Esophagus squamous epithelium (tissue), 5 donors: Measurements from ENCODE around the gene CD244. TPM values are rescaled to one million over a fixed set of nuclear protein-coding genes. Genes with fewer than 3 reads are reported as not detected.

Experiments
- DNase-seq: peaks from one replicate; lab custom pipeline; 2025; lab: John Stamatoyannopoulos, UW
- H3K27ac ChIP-seq, 4 donors: fragments of 200-600 bp; sonication (generic); one replicate each; pipeline ENCODE4 v1.5.1; 2016 to 2019; ENCODE audit warnings: mild to moderate bottlenecking in 1 of 4
- H3K27me3 ChIP-seq, 4 donors: fragments of 200-600 bp; sonication (generic); 1 replicate in 3 of 4; 2 replicates in 1 of 4; pipeline versions ENCODE4 v1.5.1 to v1.6.0; 2017 to 2021; ENCODE audit warnings: antibody characterized with exemption in 1 of 4
- H3K36me3 ChIP-seq, 3 donors: fragments of 200-600 bp; sonication (generic); one replicate each; pipeline ENCODE4 v1.5.1; 2016 to 2019
- H3K4me1 ChIP-seq, 3 donors: fragments of 200-600 bp; sonication (generic); one replicate each; pipeline ENCODE4 v1.5.1; 2017 to 2019
- H3K4me3 ChIP-seq, 4 donors: fragments of 200-600 bp; sonication (generic); 1 replicate in 3 of 4; 2 replicates in 1 of 4; pipeline ENCODE4 v1.5.1; 2016 to 2019; ENCODE audit warnings: mild to moderate bottlenecking in 2 of 4, moderate library complexity in 1 of 4
- H3K9me3 ChIP-seq, 3 donors: fragments of 200-600 bp; sonication (generic); one replicate each; pipeline ENCODE4 v1.5.1; 2016 to 2019
- POLR2A ChIP-seq, 4 donors: fragments of 450-650 bp; IDR thresholded peaks; one replicate each; pipeline ENCODE4 v1.6.1; 2017; ENCODE audit warnings: antibody characterized with exemption in 4 of 4, mild to moderate bottlenecking in 4 of 4, moderate library complexity in 3 of 4
- WGBS, 2 donors: methylation state at CpG; one replicate each; pipeline ENCODE4 v1.1.5; 2018; 5-methylcytosine and 5-hydroxymethylcytosine counted together
- intact Hi-C: fragments of 100-400 bp; cut with DNase I; formaldehyde crosslinking; loops from one replicate; pipeline ENCODE4 v1.15.0; 2022
- total RNA-seq, 4 donors: library from RNA; depleted of rRNA; stranded (reverse); fragments of >200 nt; gene quantifications; one replicate each; pipeline ENCODE4 v1.1.0, GENCODE V29; 2016
- TF ChIP-seq, protein P1 (sequence below), 6 experiments: fragments of 450-650 bp in 4 of 6; fragments of 200-600 bp in 2 of 6; sonication (generic) in 2 of 6; IDR thresholded peaks; one replicate each; pipeline ENCODE4 v1.5.1; 2016 to 2019; ENCODE audit warnings: antibody characterized with exemption in 6 of 6, mild to moderate bottlenecking in 4 of 6, moderate library complexity in 4 of 6
- donor health status: DM: yes; HTN: yes; CAD: no.

Gene CD244
- total RNA-seq, 4 donors from 2014 or later: 0.18 to 1.7 (median 0.56) TPM

DNA sequence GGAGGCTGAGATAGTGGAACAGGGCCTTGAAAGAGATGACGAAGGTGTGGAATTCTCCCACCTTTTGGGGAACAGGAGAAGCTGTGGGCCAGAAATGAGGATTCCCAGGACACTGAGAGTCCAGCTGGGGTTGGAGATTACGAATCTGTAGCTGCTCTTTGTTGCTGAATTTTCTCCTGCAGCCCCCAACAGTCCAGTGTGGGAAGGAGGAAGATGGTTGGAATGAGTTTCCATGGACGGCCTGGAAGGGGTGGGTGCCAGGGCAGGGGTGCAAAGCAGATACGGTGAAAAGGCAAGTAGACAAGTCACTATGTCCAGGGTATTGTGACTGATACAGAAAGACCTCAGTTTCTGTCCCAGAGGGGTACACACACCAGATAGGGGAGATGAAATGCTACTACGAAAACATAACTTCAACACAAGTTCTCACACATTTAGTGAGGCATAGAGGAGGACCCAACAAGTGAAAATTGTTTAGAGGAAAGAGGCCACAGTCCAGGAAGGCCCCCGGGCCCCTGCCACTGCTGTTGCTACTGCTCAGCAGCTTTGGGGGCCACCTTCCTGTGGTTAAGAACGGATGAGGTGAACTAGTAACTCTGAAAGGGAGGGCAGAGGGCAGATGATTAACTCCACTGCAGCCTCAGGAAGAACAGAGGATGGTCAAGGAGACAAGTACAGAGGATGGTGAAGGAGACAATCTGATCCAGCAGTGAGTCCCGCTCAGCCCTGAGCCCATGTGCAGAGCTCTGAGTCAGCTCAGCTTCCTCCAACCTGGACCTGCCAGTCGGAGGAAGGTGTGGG lies 7.3 kb downstream of the CD244 start:
- intact Hi-C loops: no loop called here
- no peak for TF ChIP-seq POLR2A (IDR thresholded peaks at IDR 0.05)
- no peaks in the 10 kb centered on the region for H3K9me3 ChIP-seq
- H3K27ac ChIP-seq: no peak overlapping the region
- H3K4me1 ChIP-seq: no peaks in the 10 kb centered on the region
- no peak overlapping the region for H3K4me3 ChIP-seq
- WGBS, 2 donors: 52 to 55% methylated on average over 9 of the region's 9 CpGs
- no peaks in the 10 kb centered on the region for H3K27me3 ChIP-seq
- no peaks in the 10 kb centered on the region for H3K36me3 ChIP-seq
- no peak for DNase-seq

DNA sequence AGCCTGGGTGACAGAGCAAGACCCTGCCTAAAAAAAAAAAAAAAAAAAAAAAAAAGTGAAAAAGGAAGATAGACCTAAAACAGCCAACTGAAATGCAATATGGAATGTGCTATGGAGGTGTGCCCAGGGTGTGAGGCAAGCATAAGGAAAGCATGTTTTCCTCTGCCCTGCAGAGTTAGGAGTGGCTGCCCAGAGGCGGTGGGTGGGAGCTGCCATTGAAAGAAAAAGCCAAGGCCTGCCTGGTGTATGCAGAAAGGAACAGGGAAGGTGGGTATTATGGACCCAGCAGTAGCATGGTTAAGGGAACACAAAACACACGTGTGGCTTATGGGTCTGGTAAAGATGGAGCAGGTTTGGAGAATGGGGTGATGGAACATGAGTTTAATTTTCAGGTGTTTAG lies 8.9 kb downstream of the CD244 start:
- 39 to 67% methylated on average over 2 of the region's 2 CpGs for WGBS, 2 donors
- TF ChIP-seq, protein P1, sequence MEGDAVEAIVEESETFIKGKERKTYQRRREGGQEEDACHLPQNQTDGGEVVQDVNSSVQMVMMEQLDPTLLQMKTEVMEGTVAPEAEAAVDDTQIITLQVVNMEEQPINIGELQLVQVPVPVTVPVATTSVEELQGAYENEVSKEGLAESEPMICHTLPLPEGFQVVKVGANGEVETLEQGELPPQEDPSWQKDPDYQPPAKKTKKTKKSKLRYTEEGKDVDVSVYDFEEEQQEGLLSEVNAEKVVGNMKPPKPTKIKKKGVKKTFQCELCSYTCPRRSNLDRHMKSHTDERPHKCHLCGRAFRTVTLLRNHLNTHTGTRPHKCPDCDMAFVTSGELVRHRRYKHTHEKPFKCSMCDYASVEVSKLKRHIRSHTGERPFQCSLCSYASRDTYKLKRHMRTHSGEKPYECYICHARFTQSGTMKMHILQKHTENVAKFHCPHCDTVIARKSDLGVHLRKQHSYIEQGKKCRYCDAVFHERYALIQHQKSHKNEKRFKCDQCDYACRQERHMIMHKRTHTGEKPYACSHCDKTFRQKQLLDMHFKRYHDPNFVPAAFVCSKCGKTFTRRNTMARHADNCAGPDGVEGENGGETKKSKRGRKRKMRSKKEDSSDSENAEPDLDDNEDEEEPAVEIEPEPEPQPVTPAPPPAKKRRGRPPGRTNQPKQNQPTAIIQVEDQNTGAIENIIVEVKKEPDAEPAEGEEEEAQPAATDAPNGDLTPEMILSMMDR (IDR thresholded peaks at IDR 0.05): no peak
- no peak for TF ChIP-seq POLR2A (IDR thresholded peaks at IDR 0.05)
- Histone ChIP-seq H3K36me3 (no peaks in the 10 kb centered on the region), H3K27ac (no peak overlapping the region), H3K27me3 (no peaks in the 10 kb centered on the region), H3K4me1 (no peaks in the 10 kb centered on the region), H3K9me3 (no peaks in the 10 kb centered on the region), H3K4me3 (no peak overlapping the region)
- no peak for DNase-seq
- intact Hi-C loops: no loop called here

DNA sequence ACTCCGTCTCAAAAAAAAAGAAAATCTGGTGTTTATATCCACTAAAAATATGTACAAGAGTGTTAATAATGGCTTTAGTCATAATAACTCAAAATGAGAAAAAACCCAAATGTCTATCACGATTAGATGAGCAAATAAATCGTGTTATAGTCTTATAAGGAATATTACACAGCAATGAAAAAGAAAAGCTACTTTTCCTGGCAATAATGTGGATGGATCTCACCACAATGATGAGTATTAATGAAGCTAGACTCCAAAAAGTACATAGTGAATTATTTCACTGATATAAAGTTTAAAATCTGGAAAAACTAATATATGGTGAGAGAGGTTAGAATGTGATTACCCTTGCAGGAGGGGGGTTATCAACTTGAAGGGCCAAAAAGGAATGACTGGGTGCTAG lies 9.7 kb downstream of the CD244 start:
- intact Hi-C loops: no loop called here
- Histone ChIP-seq H3K36me3 (no peaks in the 10 kb centered on the region), H3K27ac (no peak overlapping the region), H3K4me3 (no peak overlapping the region), H3K27me3 (no peaks in the 10 kb centered on the region), H3K9me3 (no peaks in the 10 kb centered on the region), H3K4me1 (no peaks in the 10 kb centered on the region)
- no peak for DNase-seq
- 81 to 87% methylated on average over 3 of the region's 3 CpGs for WGBS, 2 donors
- no peak for TF ChIP-seq POLR2A (IDR thresholded peaks at IDR 0.05)
- TF ChIP-seq, protein P1 (IDR thresholded peaks at IDR 0.05): no peak

DNA sequence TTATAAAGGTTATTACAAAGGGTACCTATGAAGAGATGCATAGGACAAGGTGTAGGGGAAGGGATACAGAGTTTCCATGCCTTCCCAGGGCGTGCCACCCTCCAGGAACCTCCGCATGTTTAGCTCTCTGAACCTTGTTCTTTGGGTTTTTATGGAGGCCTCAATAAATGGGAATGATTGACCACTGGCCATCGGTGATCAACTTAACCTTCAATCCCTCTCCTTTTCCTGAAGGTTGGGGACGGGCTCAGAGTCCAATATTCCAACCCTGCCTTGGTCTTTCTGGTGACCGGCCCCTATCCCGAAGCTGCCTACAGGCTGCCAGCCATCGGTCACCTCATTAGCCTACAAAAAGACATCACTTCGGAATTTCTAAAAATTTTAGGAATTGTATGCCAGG lies 11.7 kb downstream of the CD244 start:
- intact Hi-C loops: no loop called here
- TF ChIP-seq, protein P1 (IDR thresholded peaks at IDR 0.05): no peak
- no peak for TF ChIP-seq POLR2A (IDR thresholded peaks at IDR 0.05)

DNA sequence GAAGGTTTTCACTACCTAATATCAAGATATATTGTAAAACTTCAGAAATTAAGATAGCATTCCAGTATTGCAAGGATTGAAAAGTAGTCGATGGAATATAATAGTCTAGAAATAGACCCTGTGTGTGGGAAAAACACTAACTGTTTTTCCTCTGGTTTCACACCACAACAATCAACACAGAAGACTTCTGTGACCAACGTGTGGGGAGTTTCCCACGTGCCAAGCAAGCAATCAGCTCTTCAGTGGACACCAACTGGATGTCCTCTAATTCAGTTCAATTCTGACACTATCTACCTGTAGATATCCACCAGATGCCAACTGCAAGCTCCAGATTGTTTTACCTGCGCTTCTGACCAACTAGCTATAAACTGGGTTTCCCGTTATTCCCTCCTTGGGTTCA lies 12.1 kb downstream of the CD244 start:
- Histone ChIP-seq H3K4me3 (no peak overlapping the region), H3K27me3 (no peaks in the 10 kb centered on the region), H3K36me3 (no peaks in the 10 kb centered on the region), H3K4me1 (no peaks in the 10 kb centered on the region), H3K27ac (no peak overlapping the region), H3K9me3 (no peaks in the 10 kb centered on the region)
- intact Hi-C loops: no loop called here
- WGBS, 2 donors: 70 to 72% methylated on average over 5 of the region's 5 CpGs
- TF ChIP-seq, protein P1 (IDR thresholded peaks at IDR 0.05): no peak
- TF ChIP-seq POLR2A (IDR thresholded peaks at IDR 0.05): no peak
- DNase-seq: no peak

More for the DNA sequence above, 11.7 kb downstream of the CD244 start:
- Histone ChIP-seq H3K36me3 (no peaks in the 10 kb centered on the region), H3K4me1 (no peaks in the 10 kb centered on the region), H3K27me3 (no peaks in the 10 kb centered on the region), H3K27ac (no peak overlapping the region), H3K9me3 (no peaks in the 10 kb centered on the region), H3K4me3 (no peak overlapping the region)
- DNase-seq: no peak
- 85 to 86% methylated on average over 8 of the region's 8 CpGs for WGBS, 2 donors
